WTC11 (cell line): ENCODE measurements around the gene ACSS3. TPM values are rescaled to one million over a fixed set of nuclear protein-coding genes. Genes with fewer than 3 reads are reported as not detected.

ENCODE experiments used
- ATAC-seq: fragments of 200-7000 bp; cut with Tn5 transposase; 2 replicates; pipeline ENCODE4 v1.10.0; 2021; ENCODE audit warnings: mild to moderate bottlenecking, moderate library complexity
- CTCF ChIA-PET: fragments of 300-600 bp; sonication (Branson Sonifier 250); formaldehyde crosslinking; loops from one replicate; lab custom pipeline; 2021; ENCODE audit warnings: antibody characterized with exemption; lab: Charles Lee
- POLR2A ChIA-PET: fragments of 350-600 bp; sonication (Branson Sonifier 250); formaldehyde crosslinking; loops from one replicate; lab custom pipeline; 2021; ENCODE audit warnings: antibody characterized with exemption; lab: Charles Lee
- DNase-seq: peaks from one replicate; pipeline ENCODE4 v3.0.0; 2021; ENCODE audit warnings: low spot score
- H3K27ac Mint-ChIP-seq: 2 replicates; pipeline ENCODE4 v1.8.0; 2021; ENCODE audit warnings: mixed read lengths
- H3K27me3 Mint-ChIP-seq: 2 replicates; pipeline ENCODE4 v1.8.0; 2021; ENCODE audit warnings: low read depth, mild to moderate bottlenecking, moderate library complexity, mixed read lengths
- H3K36me3 Mint-ChIP-seq: 2 replicates; pipeline ENCODE4 v1.8.0; 2021; ENCODE audit warnings: mixed read lengths
- H3K4me1 Mint-ChIP-seq: 2 replicates; pipeline ENCODE4 v1.8.0; 2022; ENCODE audit warnings: mixed read lengths
- H3K4me3 Mint-ChIP-seq: 2 replicates; pipeline ENCODE4 v1.8.0; 2021; ENCODE audit warnings: mild to moderate bottlenecking, moderate library complexity, mixed read lengths
- H3K9me3 Mint-ChIP-seq: 2 replicates; pipeline ENCODE4 v1.8.0; 2021; ENCODE audit warnings: mixed read lengths
- ATF3 ChIP-seq: sonication (generic); formaldehyde crosslinking; conservative IDR thresholded peaks from 2 replicates; pipeline ENCODE4 v1.8.1; 2022; ENCODE audit warnings: mild to moderate bottlenecking, missing genetic modification reagents
- CREB1 ChIP-seq: sonication (generic); formaldehyde crosslinking; IDR thresholded peaks from 2 replicates; pipeline ENCODE4 v1.8.0; 2023; ENCODE audit warnings: mild to moderate bottlenecking, missing genetic modification reagents
- E2F1 ChIP-seq: sonication (generic); formaldehyde crosslinking; IDR thresholded peaks from 2 replicates; pipeline ENCODE4 v1.8.0; 2022; ENCODE audit warnings: mild to moderate bottlenecking, missing genetic modification reagents
- EMX1 ChIP-seq: fragments of 250-450 bp; sonication (Bioruptor Pico); IDR thresholded peaks from 2 replicates; pipeline ENCODE4 v1.8.0; 2021; ENCODE audit warnings: mild to moderate bottlenecking
- ESRRA ChIP-seq: sonication (generic); formaldehyde crosslinking; IDR thresholded peaks from 2 replicates; pipeline ENCODE4 v1.8.1; 2022; ENCODE audit warnings: mild to moderate bottlenecking, missing genetic modification reagents, borderline replicate concordance
- FOXJ3 ChIP-seq: sonication (generic); formaldehyde crosslinking; IDR thresholded peaks from 2 replicates; pipeline ENCODE4 v1.9.0; 2021; ENCODE audit warnings: missing genetic modification reagents, mild to moderate bottlenecking, borderline replicate concordance
- FOXP4 ChIP-seq: sonication (generic); formaldehyde crosslinking; IDR thresholded peaks from 2 replicates; pipeline ENCODE4 v1.8.0; 2022; ENCODE audit warnings: mild to moderate bottlenecking, missing genetic modification reagents
- GABPB1 ChIP-seq: sonication (generic); formaldehyde crosslinking; IDR thresholded peaks from 2 replicates; pipeline ENCODE4 v1.8.1; 2023; ENCODE audit warnings: mild to moderate bottlenecking, missing genetic modification reagents
- IRF2 ChIP-seq: sonication (generic); formaldehyde crosslinking; IDR thresholded peaks from 2 replicates; pipeline ENCODE4 v1.8.0; 2022; ENCODE audit warnings: low read depth, missing genetic modification reagents, borderline replicate concordance
- KAT7 ChIP-seq: sonication (generic); formaldehyde crosslinking; IDR thresholded peaks from 2 replicates; pipeline ENCODE4 v1.8.1; 2023; ENCODE audit warnings: missing genetic modification reagents, mild to moderate bottlenecking, borderline replicate concordance
- MLX ChIP-seq: sonication (generic); formaldehyde crosslinking; IDR thresholded peaks from 2 replicates; pipeline ENCODE4 v1.8.1; 2023; ENCODE audit warnings: mild to moderate bottlenecking, missing genetic modification reagents, moderate library complexity
- PREB ChIP-seq: sonication (generic); formaldehyde crosslinking; IDR thresholded peaks from 2 replicates; pipeline ENCODE4 v1.8.1; 2022; ENCODE audit warnings: mild to moderate bottlenecking, missing genetic modification reagents, moderate library complexity, borderline replicate concordance
- RORB ChIP-seq: fragments of 250-450 bp; sonication (Bioruptor Pico); IDR thresholded peaks from 2 replicates; pipeline ENCODE4 v1.9.0; 2021; ENCODE audit warnings: mild to moderate bottlenecking
- TEAD4 ChIP-seq: sonication (generic); formaldehyde crosslinking; IDR thresholded peaks from 2 replicates; pipeline ENCODE4 v1.8.0; 2022; ENCODE audit warnings: mild to moderate bottlenecking, missing genetic modification reagents
- ZNF232 ChIP-seq: sonication (generic); formaldehyde crosslinking; IDR thresholded peaks from 2 replicates; pipeline ENCODE4 v1.8.0; 2022; ENCODE audit warnings: mild to moderate bottlenecking, missing genetic modification reagents
- ZNF263 ChIP-seq: sonication (generic); formaldehyde crosslinking; IDR thresholded peaks from 2 replicates; pipeline ENCODE4 v1.8.1; 2022; ENCODE audit warnings: low read depth, mild to moderate bottlenecking, moderate library complexity, missing genetic modification reagents
- ZNF281 ChIP-seq: sonication (generic); formaldehyde crosslinking; IDR thresholded peaks from 2 replicates; pipeline ENCODE4 v1.8.0; 2023; ENCODE audit warnings: mild to moderate bottlenecking, missing genetic modification reagents
- ZNF423 ChIP-seq: fragments of 250-450 bp; sonication (Bioruptor Pico); IDR thresholded peaks from 2 replicates; pipeline ENCODE4 v2.1.2; 2022; ENCODE audit warnings: mild to moderate bottlenecking, moderate library complexity
- ZNF425 ChIP-seq: fragments of 250-450 bp; sonication (Bioruptor Pico); conservative IDR thresholded peaks from 2 replicates; pipeline ENCODE4 v1.9.0; 2021; ENCODE audit warnings: mild to moderate bottlenecking
- total RNA-seq: library from RNA; stranded (reverse); gene quantifications from 3 replicates; pipeline ENCODE4 v1.2.3, GENCODE V29; 2021

The ACSS3 gene
- total RNA-seq, 1 experiment from 2014 or later, result 18.6 TPM

- no peak for ATAC-seq
- Mint-ChIP-seq H3K4me1 (no peaks in the 10 kb centered on the region), H3K27me3 (no peaks in the 10 kb centered on the region), H3K4me3 (no peak overlapping the region), H3K9me3 (no peaks in the 10 kb centered on the region), H3K36me3 (no peaks in the 10 kb centered on the region), H3K27ac (no peak overlapping the region)
- TF ChIP-seq GABPB1 (CRISPR knock-in tag) (peak; percentile 69), ATF3 (CRISPR knock-in tag) (no peak)
- CTCF ChIA-PET, result interaction anchor here (2.4 kb wide), 1 partner anchor 14 kb away, joined by 8 read pairs; no protein-coding TSS in a partner anchor
- no peak for DNase-seq
- POLR2A ChIA-PET, result no interaction called here
Measured at GRCh38 chr12:81143057-81143456, 65.2 kb downstream of the ACSS3 start.

- H3K36me3 Mint-ChIP-seq, result no peaks in the 10 kb centered on the region
- ATAC-seq (no peak), DNase-seq (no peak)
- H3K27me3 Mint-ChIP-seq, result no peaks in the 10 kb centered on the region
- TF ChIP-seq TEAD4 (CRISPR knock-in tag) (no peak), ZNF263 (no peak), ZNF232 (CRISPR knock-in tag) (no peak), MLX (CRISPR knock-in tag) (no peak), E2F1 (CRISPR knock-in tag) (no peak), FOXP4 (CRISPR knock-in tag) (no peak), FOXJ3 (CRISPR knock-in tag) (no peak), ZNF425 (no peak), IRF2 (CRISPR knock-in tag) (no peak), RORB (CRISPR knock-in tag) (no peak), ESRRA (CRISPR knock-in tag) (no peak), ZNF423 (CRISPR knock-in tag) (no peak), ZNF281 (CRISPR knock-in tag) (no peak), KAT7 (CRISPR knock-in tag) (no peak), PREB (CRISPR knock-in tag) (no peak), EMX1 (CRISPR knock-in tag) (no peak), CREB1 (CRISPR knock-in tag) (no peak)
- no peaks in the 10 kb centered on the region for H3K9me3 Mint-ChIP-seq
- ChIA-PET CTCF (no interaction called here), POLR2A (no interaction called here)
- no peaks in the 10 kb centered on the region for H3K4me1 Mint-ChIP-seq
- peak overlapping the region; percentile 31 for H3K27ac Mint-ChIP-seq
- no peak overlapping the region for H3K4me3 Mint-ChIP-seq
Measured at GRCh38 chr12:81146228-81147225, 68.6 kb downstream of the ACSS3 start.
